Nucleus accumbens (tissue), 56 donors: ENCODE data around the gene FLYWCH1.

Experiments
- DNase-seq, 56 donors: peaks; one replicate each; lab custom pipeline; 2025; lab: John Stamatoyannopoulos, UW

FLYWCH1 gene

DNA sequence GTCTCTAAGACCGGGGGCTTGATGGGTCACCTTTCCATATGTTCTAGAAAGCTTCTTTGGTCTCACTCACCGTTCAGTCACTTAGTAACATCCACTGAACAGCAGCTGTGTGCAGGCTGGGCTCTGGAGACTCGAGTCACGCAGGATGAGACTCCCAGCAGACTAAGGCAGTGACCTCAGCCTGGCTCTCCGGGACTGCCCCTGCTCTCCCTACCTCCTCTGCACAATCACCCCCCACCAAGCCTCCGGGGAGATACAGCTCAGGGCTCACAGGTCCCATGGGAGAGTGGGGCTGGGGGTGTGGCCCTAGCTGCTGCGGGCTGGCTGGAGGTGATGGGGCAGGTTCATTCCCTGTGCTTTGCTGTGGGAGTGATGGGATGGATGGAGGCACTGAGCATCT, 14.6 kb upstream of the FLYWCH1 start:
- no peak for DNase-seq

DNA sequence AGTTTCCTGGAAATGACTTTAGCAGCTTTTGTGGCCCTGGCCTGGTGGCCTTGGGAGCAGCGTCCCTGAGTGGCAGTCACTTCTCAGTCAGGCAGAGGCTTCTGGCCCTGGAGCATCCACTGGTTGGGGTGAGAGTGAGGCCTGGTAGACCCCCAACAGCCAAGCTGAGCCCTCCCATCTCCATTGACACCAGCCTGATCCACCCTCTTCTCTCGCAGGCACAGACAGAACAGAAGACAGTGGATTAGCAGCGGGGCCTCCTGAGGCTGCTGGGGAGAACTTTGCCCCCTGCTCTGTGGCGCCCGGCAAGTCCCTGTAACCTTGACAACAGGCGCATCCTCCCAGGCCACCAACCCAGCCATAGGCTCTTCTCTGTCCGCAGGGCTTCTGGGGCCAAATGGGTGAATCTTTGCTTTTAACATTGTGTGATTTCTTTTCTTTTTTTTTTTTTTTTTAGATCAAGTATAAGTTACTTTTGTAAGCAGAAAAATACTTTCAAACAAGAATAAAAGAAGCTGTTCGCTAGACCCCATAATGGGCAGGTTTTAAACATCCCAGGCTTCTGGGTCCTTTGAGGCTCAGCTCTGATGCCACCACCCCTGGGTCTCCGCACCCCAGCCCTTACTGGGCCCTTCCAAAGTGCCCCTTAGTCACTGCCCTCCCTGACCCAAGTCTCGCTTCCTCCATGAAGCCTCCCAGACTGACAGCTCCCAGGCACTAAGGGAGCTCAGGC, 12.7 kb upstream of the FLYWCH1 start:
- DNase-seq: no peak

DNA sequence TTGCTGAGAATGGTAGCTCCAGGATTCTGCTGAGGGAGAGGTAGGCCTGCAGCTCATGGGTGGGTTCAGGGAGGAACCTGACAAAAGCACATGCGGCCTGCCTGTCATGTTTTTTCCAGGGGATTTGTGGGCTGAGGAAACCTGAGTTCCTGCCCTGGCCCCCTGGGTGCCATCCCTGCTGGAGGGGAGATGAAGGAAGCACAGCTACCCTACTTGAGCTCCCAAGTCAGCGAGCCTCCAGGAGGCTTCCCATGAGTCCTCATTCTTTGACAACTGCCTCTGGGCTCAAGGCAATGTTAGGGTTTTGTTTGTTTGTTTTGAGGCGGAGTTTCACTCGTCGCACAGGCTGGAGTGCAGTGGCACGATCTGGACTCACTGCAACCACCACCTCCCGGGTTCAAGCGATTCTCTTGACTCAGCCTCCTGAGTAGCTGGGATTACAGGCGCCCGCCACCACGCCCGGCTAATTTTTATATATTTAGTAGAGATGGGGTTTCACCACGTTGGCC, 12.1 kb upstream of the FLYWCH1 start:
- no peak for DNase-seq

DNA sequence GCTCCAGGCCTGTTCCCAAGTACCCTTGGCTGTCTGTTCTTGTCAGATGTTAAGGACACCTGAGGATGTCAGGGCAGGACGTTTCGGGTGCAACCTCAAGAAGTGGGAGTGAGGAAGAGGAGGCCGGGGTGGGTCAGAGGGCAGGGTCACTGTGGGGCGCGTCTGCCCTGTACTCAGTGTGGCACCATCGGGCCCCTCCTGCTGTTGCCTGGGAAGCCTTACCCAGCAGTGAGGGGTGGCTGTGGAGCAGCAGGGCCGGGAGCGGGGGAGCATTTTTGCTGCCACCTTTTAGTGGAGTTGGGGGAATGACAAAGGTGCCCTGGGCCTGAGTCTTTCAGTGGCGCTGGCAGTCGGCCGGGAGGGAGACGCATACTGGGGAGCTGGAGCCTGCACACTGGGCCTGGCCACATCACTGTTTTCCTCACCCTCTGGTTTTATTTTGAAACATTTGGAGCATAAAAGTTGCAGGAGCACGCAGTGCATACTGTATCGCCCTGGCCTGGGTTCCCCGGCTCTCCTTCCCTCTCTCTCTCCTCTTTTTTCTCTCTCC, 11.1 kb upstream of the FLYWCH1 start:
- no peak for DNase-seq

DNA sequence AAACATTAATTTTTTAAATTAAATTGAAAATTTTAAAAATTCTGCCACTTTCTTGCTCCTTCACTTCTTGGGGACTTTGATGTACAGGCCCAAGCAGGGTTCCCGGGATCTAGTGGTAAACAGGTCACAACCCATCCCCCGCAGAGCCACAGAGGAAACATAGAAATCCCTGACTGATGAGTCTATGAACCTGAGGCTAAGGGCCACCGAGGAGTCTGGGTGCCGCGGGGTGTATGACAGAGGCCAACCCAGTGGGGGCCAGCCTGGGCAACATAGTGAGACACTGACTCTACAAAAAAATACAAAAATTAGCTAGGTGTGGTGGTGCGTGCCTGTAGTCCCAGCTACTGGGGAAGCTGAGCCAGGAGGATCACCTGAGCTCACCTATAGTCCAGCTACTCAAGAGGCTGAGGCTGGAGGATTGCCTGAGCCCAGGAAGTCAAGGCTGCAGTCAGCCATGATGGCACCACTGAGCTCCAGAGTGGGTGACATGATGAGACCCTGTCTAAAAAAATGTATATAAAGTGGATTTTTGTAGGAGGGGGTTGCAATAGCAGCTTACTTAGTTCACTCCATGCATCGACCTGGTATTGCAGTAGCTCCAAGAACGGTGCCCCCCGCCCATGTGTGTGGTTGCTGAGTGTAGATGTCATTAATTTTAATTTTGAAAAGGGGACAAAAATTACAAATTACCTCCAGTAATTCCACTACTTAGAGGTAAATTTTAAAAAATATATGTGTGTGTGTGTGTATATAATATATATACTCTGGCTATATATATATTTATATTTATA, 9.2 kb upstream of the FLYWCH1 start:
- no peak for DNase-seq

DNA sequence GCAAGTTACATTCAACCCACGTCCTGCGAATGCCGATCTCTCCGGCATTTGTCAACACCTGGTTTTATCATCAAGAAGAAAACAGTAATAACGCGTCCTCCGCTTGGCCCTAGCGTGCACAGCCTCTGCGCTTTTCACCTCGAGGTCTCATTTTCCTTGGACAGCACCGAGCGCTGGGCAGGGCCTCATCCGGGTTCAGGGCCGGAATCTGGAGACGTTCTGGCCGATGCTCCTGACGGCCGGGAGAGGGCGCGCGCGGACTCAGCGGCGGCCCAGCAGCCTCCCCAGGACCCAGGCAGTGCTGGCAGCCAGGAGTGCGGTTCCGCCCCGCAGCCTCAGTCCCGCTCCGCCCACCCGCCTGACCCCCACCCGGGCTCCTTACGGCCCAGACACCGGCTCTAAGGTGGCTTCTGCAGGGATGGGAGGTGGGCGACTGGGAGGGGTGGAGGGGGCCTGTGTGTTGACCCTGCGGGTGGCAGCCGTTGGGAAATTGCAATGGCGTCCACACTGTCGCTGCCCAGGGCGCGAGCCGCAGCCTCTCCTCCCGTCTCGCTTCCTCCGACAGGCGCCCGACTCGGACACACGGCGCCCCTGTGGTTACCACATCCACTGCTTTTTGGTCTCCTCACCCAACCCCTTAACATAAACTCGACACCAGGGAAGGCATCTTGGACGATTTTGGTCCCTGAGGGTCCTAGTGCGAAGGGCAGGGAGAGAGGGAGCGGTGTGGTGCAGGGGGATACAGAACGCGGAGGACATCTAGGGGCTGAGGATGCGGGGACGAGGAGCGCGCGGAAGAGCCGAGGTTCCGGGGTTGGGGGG, 7.4 kb upstream of the FLYWCH1 start:
- peak in 55 of 56 donors; percentile 26 to 89 (median 77) for DNase-seq

DNA sequence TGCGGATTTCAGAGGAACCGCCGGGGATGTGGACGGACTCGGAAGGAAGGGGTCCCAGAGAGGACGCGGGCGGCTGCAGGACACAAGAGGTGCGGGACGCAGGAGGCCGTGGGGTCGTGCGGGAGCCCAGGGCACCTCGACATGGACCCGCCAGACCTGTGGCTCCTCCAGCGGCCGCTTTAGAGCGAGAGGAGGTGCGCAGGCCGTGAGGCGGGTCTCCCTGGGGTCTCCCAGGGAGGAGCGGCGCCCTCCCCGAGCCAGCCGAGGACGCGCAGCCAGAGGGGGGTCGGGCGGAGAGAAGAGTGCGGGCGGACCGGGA, 6.8 kb upstream of the FLYWCH1 start:
- peak in 12 of 56 donors; percentile 2 to 74 (median 57) for DNase-seq

DNA sequence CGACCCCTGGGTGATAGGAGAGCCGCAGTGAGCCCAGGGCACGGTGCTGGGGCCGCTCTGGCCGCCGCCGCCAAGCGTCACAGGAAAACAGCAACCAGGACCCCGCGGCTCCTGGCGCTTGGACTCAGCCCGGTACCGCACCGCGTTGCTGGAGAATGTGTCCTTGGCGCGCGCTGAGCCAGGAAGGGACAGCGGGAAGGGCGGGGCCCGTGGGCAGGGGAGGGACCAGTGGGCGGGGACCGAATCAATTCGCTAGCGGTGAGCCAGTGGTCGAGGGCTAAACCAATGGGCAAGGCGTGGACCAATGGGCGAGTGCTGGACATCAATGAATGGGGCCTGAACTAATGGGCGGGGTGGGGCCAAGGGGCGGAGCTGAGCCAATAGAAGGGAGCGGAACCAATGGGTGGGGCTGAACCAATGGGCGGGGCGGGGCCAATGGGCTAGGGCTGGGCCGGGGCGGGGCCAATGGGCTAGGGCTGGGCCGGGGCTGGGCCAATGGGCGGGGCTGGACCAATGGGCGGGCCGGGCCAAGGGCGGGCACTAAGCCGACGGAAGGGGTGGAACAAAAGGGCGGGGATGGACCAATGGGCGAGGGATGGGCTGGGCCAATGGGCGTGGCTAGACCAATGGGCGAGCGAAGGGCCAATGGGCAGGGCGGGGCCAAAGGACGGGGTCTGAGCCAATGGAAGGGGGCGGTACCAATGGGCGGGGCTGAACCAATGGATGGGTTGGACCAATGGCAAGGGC, 6.3 kb upstream of the FLYWCH1 start:
- DNase-seq: peak; percentile 96 to 100 (median 100)

DNA sequence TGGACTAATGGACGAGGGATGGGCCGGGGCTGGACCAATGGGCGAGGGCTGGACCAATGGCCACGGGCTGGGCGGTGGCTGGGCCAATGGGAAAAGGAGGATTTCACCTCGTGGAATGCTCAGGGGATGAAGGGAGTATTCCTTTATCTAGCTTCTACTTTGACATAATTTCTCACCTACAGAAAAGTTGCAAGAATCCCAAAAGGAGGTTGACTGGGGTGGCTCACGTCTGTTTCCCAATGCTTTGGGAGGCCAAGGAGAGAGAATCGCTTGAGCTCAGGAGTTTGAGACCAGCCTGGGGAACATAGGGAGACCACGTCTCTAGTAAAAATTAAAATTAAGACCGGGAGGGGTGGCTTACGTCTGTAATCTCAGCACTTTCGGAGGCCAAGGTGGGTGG, 5.7 kb upstream of the FLYWCH1 start:
- no peak for DNase-seq

DNA sequence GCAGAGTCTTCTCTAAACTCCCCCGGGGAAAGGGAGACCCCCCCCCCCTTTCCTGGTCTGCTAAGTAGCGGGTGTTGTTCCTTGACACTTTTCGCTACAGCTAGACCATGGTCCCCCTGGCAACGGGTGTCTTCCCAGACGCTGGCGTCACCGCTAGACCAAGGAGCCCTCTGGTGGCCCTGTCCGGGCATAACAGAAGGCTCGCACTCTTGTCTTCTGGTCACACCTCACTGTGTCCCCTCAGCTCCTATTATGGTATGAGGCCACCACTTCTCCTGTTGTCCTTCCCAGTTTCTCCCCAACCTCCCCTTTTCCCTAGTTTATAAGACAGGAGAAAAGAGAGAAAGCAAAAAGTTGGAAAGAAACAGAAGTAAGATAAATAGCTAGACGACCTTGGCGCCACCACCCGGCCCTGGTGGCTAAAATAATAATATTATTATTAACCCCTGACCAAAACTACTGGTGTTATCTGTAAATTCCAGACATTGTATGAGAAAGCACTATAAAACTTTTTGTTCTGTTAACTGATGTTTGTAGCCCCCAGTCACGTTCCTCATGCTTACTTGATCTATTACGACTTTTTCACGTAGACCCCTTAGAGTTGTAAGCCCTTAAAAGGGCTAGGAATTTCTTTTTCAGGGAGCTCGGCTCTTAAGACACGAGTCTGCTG, 4.5 kb upstream of the FLYWCH1 start:
- DNase-seq: peak in 28 of 56 donors; percentile 2 to 66 (median 18)

DNA sequence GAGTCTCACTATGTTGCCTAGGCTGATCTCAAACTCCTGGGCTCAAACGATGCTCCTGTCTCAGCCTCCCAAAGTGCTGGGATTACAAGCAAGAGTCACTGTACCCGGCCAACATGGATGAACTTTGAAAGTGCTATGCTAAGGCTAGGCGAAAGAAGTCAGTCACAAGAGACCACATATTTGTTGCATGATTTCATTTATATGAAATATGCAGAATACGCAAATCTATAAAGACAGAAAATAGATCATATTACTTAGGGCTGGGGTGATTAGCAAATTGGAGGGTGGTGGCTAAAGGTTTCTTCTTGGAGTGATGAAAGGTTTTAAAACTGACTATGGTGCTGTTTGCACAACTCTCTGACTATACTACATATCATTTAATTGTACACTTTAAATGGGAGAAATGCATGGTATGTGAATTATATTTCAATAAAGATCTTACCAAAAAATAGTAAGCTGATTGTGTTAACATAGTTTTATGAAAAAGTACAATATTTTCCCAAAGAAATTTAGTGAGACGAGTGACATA, 1.2 kb upstream of the FLYWCH1 start:
- DNase-seq: no peak

DNA sequence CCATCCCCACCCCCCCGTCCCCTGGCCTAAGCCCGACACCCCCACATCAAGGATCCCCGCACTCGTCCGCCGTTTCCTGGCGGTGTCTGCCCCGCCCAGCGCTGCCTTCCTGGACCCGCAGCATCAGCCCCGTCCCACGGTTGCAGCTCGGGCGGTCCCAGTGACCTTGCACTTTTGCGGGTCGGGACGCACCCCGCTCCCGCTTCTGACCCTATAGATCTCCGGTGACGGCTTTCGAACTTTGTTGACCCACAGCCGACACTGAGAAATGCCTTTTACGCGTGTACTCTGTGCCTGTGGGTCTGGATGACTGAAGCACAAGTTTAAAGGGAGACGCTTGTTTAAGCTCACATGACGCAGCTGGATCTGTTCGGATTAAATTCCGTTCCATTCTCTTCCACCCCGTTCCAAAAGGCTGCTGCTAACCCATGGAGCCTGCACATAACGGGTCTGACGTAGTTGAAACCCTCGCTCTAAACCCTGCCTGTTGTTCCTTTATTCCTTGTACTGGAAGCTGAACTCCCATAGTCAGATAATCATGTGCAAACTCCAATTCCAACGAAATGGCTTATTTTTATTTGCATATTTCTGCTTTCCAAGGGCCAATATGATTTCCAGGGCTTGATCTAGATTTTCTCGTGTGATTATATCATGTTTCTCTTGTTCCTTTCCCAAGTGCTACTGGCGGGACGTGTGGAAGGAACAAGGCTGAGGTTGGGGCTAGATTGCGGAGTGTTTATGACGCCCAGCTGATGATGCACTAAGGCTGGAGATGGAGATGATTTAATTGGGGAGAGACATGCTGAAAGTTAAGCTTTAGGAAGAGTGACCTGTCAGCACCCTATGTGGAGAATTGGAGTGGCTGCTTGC, 834 bp downstream of the FLYWCH1 start:
- peak in 34 of 56 donors; percentile 8 to 52 (median 32) for DNase-seq

DNA sequence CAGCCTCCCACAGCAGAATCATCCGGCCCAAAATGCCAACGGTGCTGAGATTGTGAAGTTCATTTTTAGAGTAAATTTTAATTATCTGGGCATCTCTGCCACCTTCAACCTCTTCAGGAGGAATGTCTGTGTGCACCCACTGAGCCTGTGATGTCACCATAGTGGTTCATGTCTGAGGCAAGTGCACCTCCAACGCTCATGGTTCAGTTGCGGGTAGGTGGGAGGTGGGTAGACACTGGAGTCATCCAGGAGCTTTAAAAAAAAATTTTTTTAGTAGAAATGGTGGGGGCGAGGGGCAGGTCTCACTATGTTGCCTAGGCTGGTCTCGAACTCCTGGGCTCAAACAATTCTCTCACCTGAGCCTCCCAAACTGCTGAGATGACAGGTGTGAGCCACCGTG, 1.9 kb downstream of the FLYWCH1 start:
- DNase-seq: peak in 22 of 56 donors; percentile 9 to 71 (median 35)

DNA sequence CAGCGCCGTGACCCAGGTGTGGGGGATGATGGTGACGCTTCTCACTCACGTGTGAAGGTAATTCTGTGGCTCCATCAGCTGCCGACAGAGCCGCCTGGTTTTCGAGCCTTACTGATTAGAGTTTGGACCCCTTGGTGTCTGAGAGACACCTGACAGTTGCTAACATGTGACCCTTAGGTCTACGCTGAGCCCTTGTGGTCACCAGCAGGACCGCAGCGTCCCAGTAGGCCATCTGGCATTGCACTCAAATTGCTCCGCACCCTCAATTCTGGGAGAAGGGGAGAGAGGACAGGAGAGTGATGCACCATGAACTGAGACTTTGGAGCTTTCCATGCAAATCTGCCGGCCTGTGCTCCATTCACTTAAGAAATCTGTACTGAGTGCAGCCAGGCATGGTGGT, 2.5 kb downstream of the FLYWCH1 start:
- no peak for DNase-seq

DNA sequence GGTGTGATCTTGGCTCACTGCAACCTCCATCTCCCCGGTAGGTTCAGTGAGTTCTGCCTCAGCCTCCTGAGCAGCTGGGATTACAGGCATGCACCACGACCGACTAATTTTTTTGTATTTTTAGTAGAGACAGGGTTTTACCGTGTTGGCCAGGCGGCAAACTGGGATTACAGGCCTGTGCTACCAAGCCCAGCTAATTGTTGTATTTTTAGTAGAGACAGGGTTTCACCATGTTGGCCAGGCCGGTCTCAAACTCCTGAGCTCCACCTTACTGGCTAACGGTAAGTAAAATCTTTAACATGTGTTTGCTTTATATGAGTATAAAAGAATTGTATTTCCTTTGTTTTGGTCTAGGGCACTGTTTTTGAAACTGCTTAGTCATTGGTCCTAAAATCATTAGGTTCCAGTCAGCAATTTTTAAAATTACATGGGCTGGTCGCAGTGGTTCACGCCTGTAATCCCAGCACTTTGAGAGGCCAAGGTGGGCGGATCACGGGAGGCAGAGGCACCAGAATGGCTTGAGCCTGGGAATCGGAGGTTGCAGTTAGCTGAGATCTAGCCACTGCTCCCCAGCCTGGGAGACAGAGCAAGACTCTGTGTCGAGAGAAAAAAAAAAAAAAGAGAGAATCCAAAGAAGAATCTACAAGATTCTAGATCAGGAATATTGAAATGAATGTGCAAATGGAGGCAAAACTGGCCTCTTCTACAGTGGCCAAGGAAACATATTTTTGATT, 3.6 kb downstream of the FLYWCH1 start:
- DNase-seq: no peak

DNA sequence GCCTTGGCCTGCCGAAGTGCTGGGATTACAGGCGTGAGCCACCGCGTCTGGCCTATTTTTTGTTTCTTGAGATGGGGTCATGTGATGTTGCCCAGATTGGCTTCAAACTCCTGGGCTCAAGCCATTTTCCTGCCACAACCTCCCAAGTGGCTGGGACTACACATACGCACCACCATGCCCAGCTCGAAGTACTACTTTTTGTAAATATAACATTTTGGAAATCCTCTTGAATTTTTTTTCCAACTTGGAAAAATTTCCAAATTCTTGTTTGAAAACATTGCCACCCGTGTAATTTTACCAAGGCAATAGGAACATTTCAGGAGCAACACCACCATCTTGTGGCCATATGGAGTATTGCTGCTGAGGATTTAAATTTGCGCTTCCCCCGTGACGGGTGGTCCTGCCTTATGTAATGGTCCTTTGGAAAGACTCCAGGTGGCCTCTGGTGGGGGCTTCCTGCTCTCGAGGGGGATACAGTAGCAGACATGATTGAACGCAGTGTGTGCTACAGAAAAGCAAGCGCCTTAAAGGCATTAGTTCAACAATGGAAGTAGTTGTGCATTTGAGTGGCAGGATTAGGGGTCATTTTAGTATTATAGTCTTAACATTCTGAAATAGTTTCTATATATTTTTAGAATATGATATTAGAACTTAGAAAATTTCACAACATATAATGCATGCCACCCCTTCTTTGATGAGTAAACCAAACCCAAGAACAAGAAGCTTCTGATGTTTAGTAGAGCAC, 8.0 kb downstream of the FLYWCH1 start:
- DNase-seq: peak in 41 of 56 donors; percentile 11 to 80 (median 38)

DNA sequence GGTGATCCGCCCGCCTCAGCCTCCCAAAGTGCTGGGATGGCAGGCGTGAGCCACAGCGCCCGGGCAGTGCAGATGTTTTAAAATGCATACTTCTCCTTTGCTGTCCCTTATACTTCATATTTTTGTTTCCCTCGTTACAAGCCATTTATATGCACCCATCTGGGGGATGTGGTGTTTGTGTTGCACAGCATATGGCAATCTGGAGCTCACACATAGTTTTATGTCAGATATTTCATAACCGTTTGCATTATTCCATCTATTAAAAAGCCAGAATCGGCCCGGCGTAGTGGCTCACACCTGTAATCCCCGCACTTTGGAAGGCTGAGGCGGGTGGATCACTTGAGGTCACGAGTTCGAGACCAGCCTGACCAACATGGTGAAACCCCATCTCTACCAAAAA, 11.8 kb downstream of the FLYWCH1 start:
- DNase-seq: no peak
